ENCODE data around the gene EXOC3.

DNA sequence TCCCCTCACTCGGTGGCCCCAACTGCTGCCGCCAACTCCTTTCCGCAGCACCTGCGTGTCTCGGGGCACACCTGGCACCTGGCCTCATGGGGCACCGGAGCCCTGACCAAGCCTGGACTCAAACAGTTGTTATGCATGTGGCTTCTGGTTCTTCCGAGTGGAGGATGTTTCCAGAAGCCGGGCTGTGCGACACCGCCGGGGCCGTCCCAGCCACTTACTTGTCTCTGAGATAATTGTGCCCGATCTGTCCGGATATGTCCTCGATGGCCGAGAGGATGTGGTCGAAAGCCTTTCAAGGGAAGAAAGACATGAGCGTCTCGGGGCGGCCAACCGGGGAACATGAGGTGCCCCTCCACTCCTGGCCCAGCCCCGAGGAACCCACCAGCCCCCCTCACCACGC lies 38.4 kb downstream of the EXOC3 start:
- TF ChIP-seq POLR2AphosphoS5 (IDR thresholded peaks at IDR 0.05) (no peak), EP300 (IDR thresholded peaks at IDR 0.05) (no peak), POLR2A (IDR thresholded peaks at IDR 0.05) (no peak)

Data from sigmoid colon (tissue), 4 donors.